Esophagus squamous epithelium (tissue), 4 donors: ENCODE results near the gene PGGT1B.

Experiments used
- POLR2A ChIP-seq, 4 donors: fragments of 450-650 bp; IDR thresholded peaks; one replicate each; pipeline ENCODE4 v1.6.1; 2017; ENCODE audit warnings: antibody characterized with exemption in 4 of 4, mild to moderate bottlenecking in 4 of 4, moderate library complexity in 3 of 4
- TF ChIP-seq, protein P1 (sequence below), 6 experiments: fragments of 450-650 bp in 4 of 6; fragments of 200-600 bp in 2 of 6; sonication (generic) in 2 of 6; IDR thresholded peaks; one replicate each; pipeline ENCODE4 v1.5.1; 2016 to 2019; ENCODE audit warnings: antibody characterized with exemption in 6 of 6, mild to moderate bottlenecking in 4 of 6, moderate library complexity in 4 of 6

DNA sequence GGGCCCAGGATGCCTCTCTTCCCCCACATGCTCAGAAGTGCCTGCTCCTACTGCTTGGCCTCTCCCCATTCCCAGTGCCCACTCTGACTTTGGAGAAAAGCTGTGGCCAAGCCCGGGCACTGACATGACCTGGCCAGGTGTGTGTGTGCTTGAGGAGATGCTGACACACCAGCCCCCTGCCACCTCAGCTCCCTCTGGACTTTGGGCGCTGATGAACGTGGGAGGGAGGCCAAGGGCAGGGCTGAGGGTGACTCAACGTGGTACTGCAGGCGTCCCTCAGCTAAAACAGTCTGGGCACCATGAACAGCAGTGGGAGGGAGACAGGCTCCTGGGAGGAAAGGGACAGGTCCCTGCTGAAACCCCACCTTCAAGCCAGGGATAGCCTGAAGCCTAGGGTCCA, 96.9 kb downstream of the PGGT1B start:
- TF ChIP-seq, protein P1, sequence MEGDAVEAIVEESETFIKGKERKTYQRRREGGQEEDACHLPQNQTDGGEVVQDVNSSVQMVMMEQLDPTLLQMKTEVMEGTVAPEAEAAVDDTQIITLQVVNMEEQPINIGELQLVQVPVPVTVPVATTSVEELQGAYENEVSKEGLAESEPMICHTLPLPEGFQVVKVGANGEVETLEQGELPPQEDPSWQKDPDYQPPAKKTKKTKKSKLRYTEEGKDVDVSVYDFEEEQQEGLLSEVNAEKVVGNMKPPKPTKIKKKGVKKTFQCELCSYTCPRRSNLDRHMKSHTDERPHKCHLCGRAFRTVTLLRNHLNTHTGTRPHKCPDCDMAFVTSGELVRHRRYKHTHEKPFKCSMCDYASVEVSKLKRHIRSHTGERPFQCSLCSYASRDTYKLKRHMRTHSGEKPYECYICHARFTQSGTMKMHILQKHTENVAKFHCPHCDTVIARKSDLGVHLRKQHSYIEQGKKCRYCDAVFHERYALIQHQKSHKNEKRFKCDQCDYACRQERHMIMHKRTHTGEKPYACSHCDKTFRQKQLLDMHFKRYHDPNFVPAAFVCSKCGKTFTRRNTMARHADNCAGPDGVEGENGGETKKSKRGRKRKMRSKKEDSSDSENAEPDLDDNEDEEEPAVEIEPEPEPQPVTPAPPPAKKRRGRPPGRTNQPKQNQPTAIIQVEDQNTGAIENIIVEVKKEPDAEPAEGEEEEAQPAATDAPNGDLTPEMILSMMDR (IDR thresholded peaks at IDR 0.05) = no peak
- no peak for TF ChIP-seq POLR2A (IDR thresholded peaks at IDR 0.05)
